Fibroblast of the aortic adventitia (primary cell): ENCODE measurements around the gene PPM1K. TPM values are rescaled to one million over a fixed set of nuclear protein-coding genes. Genes with fewer than 3 reads are reported as not detected.
"Not testable (repeated sequence)": the region's sequence is repeated elsewhere in the genome, so short reads cannot be mapped to it uniquely, and the experiment has no call there.

Experiments
- DNase-seq: peaks from one replicate; pipeline ENCODE4 v3.0.0-alpha.2; 2010; ENCODE audit warnings: low read depth
- H3K4me3 ChIP-seq: 2 replicates; pipeline ENCODE4 v1.5.1; 2011; ENCODE audit warnings: low read depth, mild to moderate bottlenecking, control low read depth, low read length, moderate library complexity
- total RNA-seq: library from RNA; depleted of rRNA; stranded (reverse); fragments of >200 nt; gene quantifications from 2 replicates; pipeline ENCODE4 v1.2.3, GENCODE V29; 2012; ENCODE audit warnings: low replicate concordance
- TF ChIP-seq, protein P1 (sequence below): IDR thresholded peaks from 2 replicates; pipeline ENCODE4 v1.5.1; 2011; ENCODE audit warnings: mild to moderate bottlenecking, low read length, control low read depth, inconsistent platforms; ENCODE audit not compliant: insufficient read depth

Gene PPM1K
- total RNA-seq, 1 donor = 11.1 TPM

DNA sequence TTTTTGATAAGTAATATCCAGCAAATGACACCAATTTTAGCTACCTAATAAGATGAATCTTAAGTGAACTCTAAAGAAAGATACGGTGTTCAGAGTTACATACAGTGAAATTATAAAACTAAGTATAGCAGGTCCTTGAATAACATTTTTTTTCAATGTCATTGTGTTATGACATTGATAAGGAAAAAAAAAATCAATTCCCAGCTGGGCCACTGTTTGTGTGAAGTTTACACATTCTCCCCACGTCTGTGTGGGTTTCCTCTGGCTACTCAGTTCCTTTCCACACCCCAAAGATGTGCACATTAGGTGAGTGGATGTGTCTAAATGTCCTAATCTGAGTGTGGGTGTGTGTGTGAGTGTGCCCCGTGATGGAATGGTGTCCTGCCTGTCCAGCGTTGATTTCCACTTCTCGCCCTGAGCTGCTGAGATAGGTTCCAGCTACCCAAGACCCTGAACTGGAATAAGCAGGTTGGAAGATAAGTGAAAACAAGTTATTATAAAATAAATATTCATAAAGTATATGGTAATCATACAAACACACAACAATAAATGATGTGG lies 31.2 kb upstream of the PPM1K start:
- H3K4me3 ChIP-seq = no peak overlapping the region
- DNase-seq = no peak
- TF ChIP-seq, protein P1, sequence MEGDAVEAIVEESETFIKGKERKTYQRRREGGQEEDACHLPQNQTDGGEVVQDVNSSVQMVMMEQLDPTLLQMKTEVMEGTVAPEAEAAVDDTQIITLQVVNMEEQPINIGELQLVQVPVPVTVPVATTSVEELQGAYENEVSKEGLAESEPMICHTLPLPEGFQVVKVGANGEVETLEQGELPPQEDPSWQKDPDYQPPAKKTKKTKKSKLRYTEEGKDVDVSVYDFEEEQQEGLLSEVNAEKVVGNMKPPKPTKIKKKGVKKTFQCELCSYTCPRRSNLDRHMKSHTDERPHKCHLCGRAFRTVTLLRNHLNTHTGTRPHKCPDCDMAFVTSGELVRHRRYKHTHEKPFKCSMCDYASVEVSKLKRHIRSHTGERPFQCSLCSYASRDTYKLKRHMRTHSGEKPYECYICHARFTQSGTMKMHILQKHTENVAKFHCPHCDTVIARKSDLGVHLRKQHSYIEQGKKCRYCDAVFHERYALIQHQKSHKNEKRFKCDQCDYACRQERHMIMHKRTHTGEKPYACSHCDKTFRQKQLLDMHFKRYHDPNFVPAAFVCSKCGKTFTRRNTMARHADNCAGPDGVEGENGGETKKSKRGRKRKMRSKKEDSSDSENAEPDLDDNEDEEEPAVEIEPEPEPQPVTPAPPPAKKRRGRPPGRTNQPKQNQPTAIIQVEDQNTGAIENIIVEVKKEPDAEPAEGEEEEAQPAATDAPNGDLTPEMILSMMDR = no peak

DNA sequence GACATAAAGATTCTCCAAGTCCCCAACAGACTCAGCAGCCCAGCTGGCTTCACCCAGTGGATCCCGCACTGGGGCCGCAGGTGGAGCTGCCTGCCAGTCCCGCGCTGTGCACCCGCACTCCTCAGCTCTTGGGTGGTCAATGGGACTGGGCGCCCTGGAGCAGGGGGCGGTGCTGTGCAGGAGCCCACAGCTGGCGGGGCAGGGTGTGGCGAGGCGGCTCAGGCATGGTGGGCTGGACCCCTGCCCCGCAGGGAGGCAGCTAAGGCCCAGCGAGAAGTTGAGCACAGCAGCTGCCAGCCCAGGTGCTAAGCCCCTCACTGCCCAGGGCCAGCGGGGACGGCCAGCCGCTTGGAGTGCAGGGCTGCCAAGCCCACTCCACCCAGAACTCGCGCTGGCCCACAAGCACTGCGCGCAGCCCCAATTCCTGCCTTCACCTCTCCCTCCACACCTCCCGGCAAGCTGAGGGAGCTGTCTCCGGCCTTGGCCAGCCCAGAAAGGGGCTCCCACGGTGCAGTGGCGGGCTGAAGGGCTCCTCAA lies 28.8 kb upstream of the PPM1K start:
- DNase-seq, H3K4me3 ChIP-seq: not testable (repeated sequence)

DNA sequence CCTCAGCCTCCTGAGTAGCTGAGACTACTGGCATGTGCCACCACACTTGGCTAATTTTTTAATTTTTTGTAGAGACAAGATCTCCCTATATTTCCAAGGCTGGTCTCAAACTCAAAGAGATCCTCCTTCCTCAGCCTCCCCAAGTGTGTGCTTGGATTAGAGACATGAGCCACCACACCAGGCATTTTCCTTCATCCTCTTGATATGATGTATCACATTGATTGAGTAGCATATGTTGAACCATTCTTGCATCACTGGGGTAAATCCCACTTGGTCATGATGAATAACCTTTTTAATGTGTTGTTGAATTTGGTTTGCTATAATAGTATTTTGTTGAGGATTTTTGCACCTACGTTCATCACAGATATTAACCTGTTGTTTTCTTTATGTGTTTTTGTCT lies 24.2 kb upstream of the PPM1K start:
- no peak overlapping the region for H3K4me3 ChIP-seq
- no peak for DNase-seq
- TF ChIP-seq, protein P1 = no peak

DNA sequence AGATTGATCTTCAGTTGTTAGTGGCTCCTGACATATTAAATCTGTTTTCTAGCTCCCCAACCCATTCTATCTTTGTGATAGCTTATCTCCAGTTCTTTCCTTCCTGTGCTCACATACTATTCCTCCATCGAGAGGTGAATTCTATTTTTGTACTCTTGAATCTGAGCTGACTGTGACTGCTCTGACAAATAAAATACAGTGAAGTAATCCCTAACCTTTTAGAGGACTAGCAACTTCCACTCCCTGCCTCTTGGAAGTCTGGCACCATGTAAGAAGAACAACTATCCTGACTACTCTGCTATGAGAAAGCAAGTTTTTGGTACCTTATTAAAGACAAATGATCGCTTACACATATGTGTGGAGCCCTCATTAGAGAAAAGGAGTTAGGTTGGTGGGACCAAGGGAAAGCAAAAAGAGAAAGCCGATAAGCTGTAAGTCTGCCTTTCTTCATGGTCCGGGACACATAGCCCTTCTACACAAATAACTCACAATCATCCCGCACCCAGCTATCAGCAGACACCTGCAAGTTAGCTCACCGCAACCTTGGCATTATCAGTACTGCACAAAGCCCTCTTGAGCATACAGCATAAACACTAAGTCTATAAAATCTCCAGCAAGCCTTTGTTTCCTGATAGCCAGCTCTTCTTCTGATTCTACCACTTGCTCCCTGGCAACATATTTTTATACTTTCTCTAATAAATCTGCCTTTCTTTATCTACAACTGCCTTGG lies 13.5 kb upstream of the PPM1K start:
- TF ChIP-seq, protein P1 = no peak
- no peak for DNase-seq
- H3K4me3 ChIP-seq = no peak overlapping the region

DNA sequence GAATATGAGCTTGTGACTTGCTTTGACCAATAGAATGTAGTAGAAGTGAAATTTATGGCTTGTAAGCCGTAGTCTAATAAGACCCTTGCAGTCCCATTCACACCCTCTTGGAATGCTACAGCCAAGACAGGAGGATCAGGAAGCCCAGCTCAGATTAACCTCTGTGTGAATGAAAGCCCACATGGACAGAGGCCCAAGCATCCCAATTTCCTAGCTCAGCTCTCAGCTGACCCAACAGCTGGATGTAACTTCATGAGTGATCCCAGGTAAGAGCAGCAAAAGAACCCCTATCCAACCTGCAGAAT lies 12.8 kb upstream of the PPM1K start:
- DNase-seq = no peak
- no peak overlapping the region for H3K4me3 ChIP-seq
- TF ChIP-seq, protein P1 = no peak

DNA sequence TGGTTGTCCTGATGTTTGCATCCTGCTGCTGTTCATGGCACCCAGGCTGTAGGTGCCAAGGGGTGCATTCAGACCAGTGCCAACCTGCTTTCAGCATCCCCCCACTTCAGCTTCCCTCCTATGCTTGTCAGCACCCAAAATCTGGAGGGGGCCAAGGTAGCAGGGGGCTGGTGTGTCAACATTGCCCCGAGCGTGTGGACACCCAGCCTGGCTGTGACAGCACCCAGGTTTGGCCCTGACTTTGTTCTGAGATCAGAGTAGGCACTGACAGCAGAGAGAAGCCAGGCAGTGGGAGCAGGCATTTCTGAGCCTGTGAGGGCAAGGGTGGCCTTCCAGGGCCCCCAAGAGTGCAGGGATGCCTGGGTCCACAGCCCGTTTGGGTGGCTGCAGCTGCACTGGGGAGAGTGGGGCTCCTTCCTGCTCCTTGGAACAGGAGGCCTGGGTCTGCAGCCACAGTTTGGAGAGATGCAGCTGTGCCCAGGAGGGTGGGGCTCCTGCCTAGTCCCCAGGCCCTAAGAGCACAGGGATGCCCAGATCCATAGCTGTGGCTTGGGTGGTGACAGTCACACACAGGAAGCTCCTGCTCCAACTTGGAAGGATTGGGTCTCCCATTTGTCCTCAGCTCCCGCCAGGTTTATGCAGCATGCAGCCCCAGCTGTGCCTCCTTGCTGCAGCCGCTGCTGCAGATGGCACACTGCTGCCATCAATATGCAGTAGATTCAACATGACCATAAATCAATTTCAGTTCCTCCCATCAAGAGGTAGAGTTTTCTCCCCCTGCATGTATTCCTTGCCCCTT lies 12.3 kb upstream of the PPM1K start:
- TF ChIP-seq, protein P1 = no peak
- no peak for DNase-seq
- H3K4me3 ChIP-seq = no peak overlapping the region

DNA sequence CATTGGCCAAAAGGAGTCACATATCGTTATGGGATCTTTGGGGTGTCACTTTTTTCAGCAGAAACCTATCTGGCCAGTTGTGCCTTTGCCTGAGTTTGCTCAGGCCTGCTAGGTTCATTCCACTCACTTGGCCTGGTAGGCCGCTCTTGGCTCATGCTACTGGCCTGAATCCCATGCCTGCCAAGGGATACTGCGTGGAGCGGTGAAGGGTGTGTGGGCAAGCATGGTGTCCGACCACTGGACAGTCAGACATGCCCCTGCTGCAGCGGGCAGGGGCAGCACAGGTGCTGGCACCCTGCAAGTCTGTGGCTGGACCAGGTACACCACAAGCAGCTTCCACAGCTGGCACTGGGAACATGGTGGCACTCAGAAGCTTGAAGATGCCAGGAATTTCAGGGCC lies 11.3 kb upstream of the PPM1K start:
- no peak overlapping the region for H3K4me3 ChIP-seq
- DNase-seq = no peak
- TF ChIP-seq, protein P1 = no peak
